Mesenchymal stem cell (in vitro differentiated cells and primary cell): Measurements from ENCODE around the gene DCAF5.

Experiments
- DNase-seq: peaks from one replicate; pipeline ENCODE4 v3.0.0-alpha.2; 2013
- H2AFZ ChIP-seq: one replicate; pipeline ENCODE4 v1.6.1; 2013; ENCODE audit warnings: low read depth, mild to moderate bottlenecking, control low read depth, inconsistent platforms, low read length, moderate library complexity
- H2AK5ac ChIP-seq: 2 replicates; pipeline ENCODE4 v1.6.1; 2013; ENCODE audit warnings: low read length, moderate library complexity, mild to moderate bottlenecking, inconsistent platforms; ENCODE audit not compliant: severe bottlenecking
- H2BK120ac ChIP-seq: one replicate; pipeline ENCODE4 v1.6.1; 2013; ENCODE audit warnings: low read depth, mild to moderate bottlenecking, inconsistent platforms, low read length, moderate library complexity
- H2BK12ac ChIP-seq, 2 experiments: one replicate each; pipeline ENCODE4 v1.6.1; 2013; ENCODE audit warnings: inconsistent platforms in 2 of 2, low read length in 2 of 2, mild to moderate bottlenecking in 2 of 2, moderate library complexity in 2 of 2, control low read depth in 1 of 2
- H2BK15ac ChIP-seq: one replicate; pipeline ENCODE4 v1.6.1; 2013; ENCODE audit warnings: mild to moderate bottlenecking, low read depth, inconsistent platforms; ENCODE audit not compliant: poor library complexity, severe bottlenecking
- H2BK5ac ChIP-seq: 2 replicates; pipeline ENCODE4 v1.6.1; 2013; ENCODE audit warnings: low read depth, mild to moderate bottlenecking, low read length, control low read depth, inconsistent platforms; ENCODE audit not compliant: poor library complexity, severe bottlenecking
- H3K14ac ChIP-seq, 2 experiments: one replicate each; pipeline ENCODE4 v1.6.1; 2013; ENCODE audit warnings: inconsistent platforms in 2 of 2, low read length in 2 of 2, control low read depth in 1 of 2, mild to moderate bottlenecking in 1 of 2, moderate library complexity in 1 of 2
- H3K18ac ChIP-seq, 2 experiments: one replicate each; pipeline ENCODE4 v1.6.1; 2013; ENCODE audit warnings: inconsistent platforms in 2 of 2, low read length in 2 of 2, control low read depth in 1 of 2, low read depth in 1 of 2, mild to moderate bottlenecking in 1 of 2
- H3K23ac ChIP-seq, 2 experiments: one replicate each; pipeline ENCODE4 v1.6.1; 2013; ENCODE audit warnings: inconsistent platforms in 2 of 2, low read length in 2 of 2, mild to moderate bottlenecking in 2 of 2, moderate library complexity in 2 of 2, control low read depth in 1 of 2
- H3K27ac ChIP-seq: 2 replicates; pipeline ENCODE4 v1.5.1; 2013; ENCODE audit warnings: mild to moderate bottlenecking, moderate library complexity, low read length, control low read depth, inconsistent platforms; ENCODE audit not compliant: poor library complexity, severe bottlenecking
- H3K27me3 ChIP-seq, 2 experiments: 2 replicates each; pipeline versions ENCODE4 v1.6.1 to v1.7.0; 2013; ENCODE audit warnings: low read length in 2 of 2, mild to moderate bottlenecking in 2 of 2, moderate library complexity in 2 of 2, control low read depth in 1 of 2, inconsistent platforms in 1 of 2; ENCODE audit not compliant: control insufficient read depth in 1 of 2, insufficient read depth in 1 of 2
- H3K36me3 ChIP-seq, 2 experiments: 2 replicates each; pipeline versions ENCODE4 v1.6.1 to v1.7.0; 2013; ENCODE audit warnings: low read length in 2 of 2, control low read depth in 1 of 2, inconsistent platforms in 1 of 2, low read depth in 1 of 2, mild to moderate bottlenecking in 1 of 2; ENCODE audit not compliant: insufficient read depth in 2 of 2, control insufficient read depth in 1 of 2
- H3K4ac ChIP-seq, 2 experiments: one replicate each; pipeline ENCODE4 v1.6.1; 2013; ENCODE audit warnings: inconsistent platforms in 2 of 2, low read length in 2 of 2, mild to moderate bottlenecking in 2 of 2, moderate library complexity in 2 of 2, control low read depth in 1 of 2, low read depth in 1 of 2
- H3K4me1 ChIP-seq: 2 replicates; pipeline ENCODE4 v1.6.1; 2013; ENCODE audit warnings: low read depth, low read length, control low read depth; ENCODE audit not compliant: control insufficient read depth, insufficient read depth
- H3K4me2 ChIP-seq: 2 replicates; pipeline ENCODE4 v1.6.1; 2013; ENCODE audit warnings: low read length, mild to moderate bottlenecking, inconsistent platforms; ENCODE audit not compliant: poor library complexity, severe bottlenecking
- H3K4me3 ChIP-seq, 2 experiments: 2 replicates each; pipeline versions ENCODE4 v1.5.1 to v1.7.0; 2013; ENCODE audit warnings: low read length in 2 of 2, mild to moderate bottlenecking in 2 of 2, control low read depth in 1 of 2, low read depth in 1 of 2; ENCODE audit not compliant: insufficient read depth in 1 of 2
- H3K79me1 ChIP-seq: replicated peaks from 2 replicates; pipeline ENCODE4 v1.6.1; 2013; ENCODE audit warnings: mild to moderate bottlenecking, control low read depth, low read length, inconsistent platforms; ENCODE audit not compliant: poor library complexity, severe bottlenecking
- H3K9ac ChIP-seq: 2 replicates; pipeline ENCODE4 v1.7.0; 2013; ENCODE audit warnings: mild to moderate bottlenecking, low read length, moderate library complexity
- H3K9me3 ChIP-seq: 2 replicates; pipeline ENCODE4 v1.7.0; 2013; ENCODE audit warnings: mild to moderate bottlenecking, low read length; ENCODE audit not compliant: control insufficient read depth
- H4K8ac ChIP-seq: one replicate; pipeline ENCODE4 v1.6.1; 2013; ENCODE audit warnings: inconsistent platforms, mild to moderate bottlenecking, low read length, moderate library complexity
- H4K91ac ChIP-seq: one replicate; pipeline ENCODE4 v1.6.1; 2013; ENCODE audit warnings: mild to moderate bottlenecking, low read length, inconsistent platforms
- WGBS: methylation state at CpG from one replicate; pipeline ENCODE4 v1.1.7; 2013; ENCODE audit warnings: mixed read lengths; 5-methylcytosine and 5-hydroxymethylcytosine counted together

Gene DCAF5

GRCh38 chr14:69149461-69150244 is 3.3 kb downstream of the DCAF5 start:
- Histone ChIP-seq H3K4me2 (no peak overlapping the region), H2AK5ac (no peak overlapping the region), H4K8ac (no peak overlapping the region)

GRCh38 chr14:69142101-69142500 is 10.8 kb downstream of the DCAF5 start:
- Histone ChIP-seq H3K79me1 (peaks cover 15% of the 10 kb centered on the region), H3K14ac (no peak overlapping the region), H3K9ac (no peak overlapping the region), H3K27ac (no peak overlapping the region), H2BK120ac (no peak overlapping the region), H3K36me3 (peaks cover 0 to 20% of the 10 kb centered on the region in 2 experiments), H3K4ac (no peak overlapping the region), H3K4me1 (peaks cover 3% of the 10 kb centered on the region), H2BK15ac (no peak overlapping the region), H2AK5ac (no peak overlapping the region), H3K4me2 (no peak overlapping the region), H4K91ac (no peak overlapping the region), H3K4me3 (no peak overlapping the region), H2BK5ac (no peak overlapping the region), H3K9me3 (no peaks in the 10 kb centered on the region), H3K18ac (no peak overlapping the region), H2BK12ac (no peak overlapping the region), H3K27me3 (no peaks in the 10 kb centered on the region), H4K8ac (no peak overlapping the region), H2AFZ (no peak overlapping the region), H3K23ac (no peak overlapping the region)
- DNase-seq, result no peak
- 92% methylated on average over 5 of the region's 5 CpGs for WGBS

More at GRCh38 chr14:69149461-69150244, 3.3 kb downstream of the DCAF5 start:
- no peak overlapping the region for H3K23ac ChIP-seq
- no peak overlapping the region for H3K18ac ChIP-seq
- DNase-seq, result no peak
- H3K79me1 ChIP-seq, result peaks cover 4% of the 10 kb centered on the region
- H3K27ac ChIP-seq, result peak overlapping the region; percentile 32
- H3K9me3 ChIP-seq, result no peaks in the 10 kb centered on the region
- no peak overlapping the region for H2BK15ac ChIP-seq
- H3K14ac ChIP-seq, result no peak overlapping the region
- no peak overlapping the region for H2BK5ac ChIP-seq
- no peaks in the 10 kb centered on the region for H3K27me3 ChIP-seq
- H4K91ac ChIP-seq, result no peak overlapping the region
- peak overlapping the region; percentile 7 for H3K9ac ChIP-seq
- no peak overlapping the region for H2AFZ ChIP-seq
- H3K4me3 ChIP-seq, result no peak overlapping the region
- no peak overlapping the region for H3K4ac ChIP-seq
- peaks cover 0 to 23% of the 10 kb centered on the region in 2 experiments for H3K36me3 ChIP-seq
- peaks cover 5% of the 10 kb centered on the region for H3K4me1 ChIP-seq
- H2BK120ac ChIP-seq, result no peak overlapping the region
- H2BK12ac ChIP-seq, result no peak overlapping the region
- WGBS, result 69% methylated on average over 2 of the region's 2 CpGs

DNA sequence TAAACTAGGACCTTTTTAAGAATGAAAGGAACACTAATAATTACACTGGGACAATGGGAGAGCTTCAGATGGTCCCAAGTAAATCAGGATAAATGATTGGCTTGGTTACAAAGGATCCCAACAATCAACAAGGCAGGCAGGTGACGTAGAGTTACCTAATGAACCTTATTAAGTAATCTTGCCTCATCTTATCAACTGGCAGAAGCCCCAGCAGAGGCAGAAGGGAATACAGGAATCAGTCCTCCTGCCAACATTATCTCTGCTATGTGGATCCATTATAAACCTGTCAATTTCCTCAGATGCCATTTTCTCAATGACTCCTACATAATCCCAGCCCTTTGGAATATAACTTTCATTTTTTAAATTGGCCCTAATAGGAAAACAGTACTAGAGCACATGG is 11.4 kb downstream of the DCAF5 start:
- Histone ChIP-seq H3K4ac (no peak overlapping the region), H3K23ac (no peak overlapping the region), H3K9ac (no peak overlapping the region), H3K27me3 (no peaks in the 10 kb centered on the region), H3K4me3 (no peak overlapping the region), H2BK15ac (no peak overlapping the region), H2BK5ac (no peak overlapping the region), H2BK12ac (no peak overlapping the region), H4K91ac (no peak overlapping the region), H3K18ac (no peak overlapping the region), H4K8ac (no peak overlapping the region), H2BK120ac (no peak overlapping the region), H3K9me3 (no peaks in the 10 kb centered on the region), H2AFZ (no peak overlapping the region), H3K4me1 (peaks cover 3% of the 10 kb centered on the region), H3K4me2 (no peak overlapping the region), H3K14ac (no peak overlapping the region), H2AK5ac (no peak overlapping the region), H3K36me3 (peaks cover 0 to 15% of the 10 kb centered on the region in 2 experiments), H3K27ac (no peak overlapping the region), H3K79me1 (peaks cover 16% of the 10 kb centered on the region)
- DNase-seq, result no peak
- WGBS, result 94% methylated on average over 1 of the region's 1 CpG

- 81% methylated on average over 6 of the region's 7 CpGs for whole genome bisulfite sequencing
- H2AFZ ChIP-seq, result no peak overlapping the region
- H3K27me3 ChIP-seq, result no peaks in the 10 kb centered on the region
- H3K4me1 ChIP-seq, result peaks cover 3% of the 10 kb centered on the region
- no peak overlapping the region for H2BK5ac ChIP-seq
- H3K27ac ChIP-seq, result no peak overlapping the region
- H3K9me3 ChIP-seq, result no peaks in the 10 kb centered on the region
- H3K14ac ChIP-seq, result no peak overlapping the region
- H2BK12ac ChIP-seq, result no peak overlapping the region
- H3K4me2 ChIP-seq, result no peak overlapping the region
- H4K91ac ChIP-seq, result no peak overlapping the region
- H3K18ac ChIP-seq, result no peak overlapping the region
- H3K4me3 ChIP-seq, result no peak overlapping the region
- no peak overlapping the region for H2BK120ac ChIP-seq
- H3K4ac ChIP-seq, result no peak overlapping the region
- DNase-seq, result no peak
- no peak overlapping the region for H3K9ac ChIP-seq
- peaks cover 19% of the 10 kb centered on the region for H3K79me1 ChIP-seq
- H2AK5ac ChIP-seq, result no peak overlapping the region
- peaks cover 0 to 12% of the 10 kb centered on the region in 2 experiments for H3K36me3 ChIP-seq
- no peak overlapping the region for H3K23ac ChIP-seq
- H2BK15ac ChIP-seq, result no peak overlapping the region
- H4K8ac ChIP-seq, result no peak overlapping the region
Observed at GRCh38 chr14:69139743-69140142, 13.2 kb downstream of the DCAF5 start.
